Measurements from ENCODE around the gene LCN15. TPM values are rescaled to one million over a fixed set of nuclear protein-coding genes. Genes with fewer than 3 reads are reported as not detected.

The LCN15 gene
- total RNA-seq, 1 experiment from 2014 or later: not detected

- peaks cover 7 to 12% (median 11%) of the 10 kb centered on the region in 3 experiments for H3K36me3 Mint-ChIP-seq (ENCODE audit: insufficient read depth in 1 of 3, low read depth in 3 of 3)
- Histone ChIP-seq H3K56ac (ENCODE audit: insufficient read length, low read depth, low read length) (no peak overlapping the region), H3K4me1 (ENCODE audit: insufficient read depth, low read length) (no peaks in the 10 kb centered on the region), H3K27ac (ENCODE audit: insufficient read length, low read depth, low read length) (no peak overlapping the region), H3K9me3 (ENCODE audit: control insufficient read depth, low read depth, low read length) (no peaks in the 10 kb centered on the region), H2AFZ (ENCODE audit: low read length) (no peak overlapping the region), H2BK15ac (ENCODE audit: low read depth, low read length) (no peak overlapping the region), H3K79me2 (ENCODE audit: insufficient read depth, low read length) (no peaks in the 10 kb centered on the region), H4K20me1 (ENCODE audit: control insufficient read depth, insufficient read depth, insufficient read length) (no peaks in the 10 kb centered on the region), H3K23ac (ENCODE audit: insufficient read length, low read depth, low read length) (no peak overlapping the region), H3K9ac (ENCODE audit: extremely low read depth, insufficient read length, low read length) (no peak overlapping the region), H3T11ph (ENCODE audit: low read length) (no peak overlapping the region), H3K18ac (ENCODE audit: insufficient read length, low read depth, low read length) (no peak overlapping the region), H2BK20ac (ENCODE audit: low read depth, low read length, poor library complexity, severe bottlenecking) (no peak overlapping the region), H3K27me3 (ENCODE audit: insufficient read depth, low read length) (no peaks in the 10 kb centered on the region; the same call in 1 of the 2 replicates), H3K4ac (ENCODE audit: low read depth, low read length) (no peak overlapping the region), H4K91ac (ENCODE audit: insufficient read length, low read depth, low read length) (no peak overlapping the region), H4K8ac (replicated peaks; ENCODE audit: insufficient read length, low read depth, low read length) (no peak overlapping the region), H3K4me2 (ENCODE audit: insufficient read depth, insufficient read length, low read length) (no peak overlapping the region), H2BK120ac (ENCODE audit: low read depth, low read length, poor library complexity, severe bottlenecking) (no peak overlapping the region), H3K14ac (ENCODE audit: insufficient read depth, low read length) (no peak overlapping the region), H2BK12ac (ENCODE audit: insufficient read length, low read depth, low read length) (no peak overlapping the region), H2AK5ac (ENCODE audit: insufficient read length, low read length) (no peak overlapping the region), H2BK5ac (ENCODE audit: insufficient read length, low read length) (no peak overlapping the region), H3K79me1 (ENCODE audit: insufficient read depth, low read depth, low read length, poor library complexity, severe bottlenecking) (no peaks in the 10 kb centered on the region), H4K5ac (ENCODE audit: insufficient read length, low read depth, low read length) (no peak overlapping the region), H3K23me2 (ENCODE audit: insufficient read length, low read depth, low read length, poor library complexity, severe bottlenecking) (no peaks in the 10 kb centered on the region)
- peak overlapping the region in 1 of 3 experiments; percentile 76; a peak in 1 of 7 replicates for H3K27ac Mint-ChIP-seq
- TF ChIP-seq CTCF (conservative IDR thresholded peaks at IDR 0.05): no peak
- no CpG with 5 or more reads among the region's 7 CpGs for WGBS (ENCODE audit: extremely low coverage, insufficient read length, low lambda C conversion rate)
- H3K4me1 Mint-ChIP-seq: peaks cover 6% of the 10 kb centered on the region in 2 experiments
- peaks cover 18 to 21% of the 10 kb centered on the region in 2 experiments for H3K9me3 Mint-ChIP-seq
- H3K27me3 Mint-ChIP-seq (ENCODE audit: low read depth): peaks cover 37% of the 10 kb centered on the region
- peak; percentile 87 for DNase-seq
- H3K4me3 Mint-ChIP-seq: peak overlapping the region in 1 of 2 experiments; percentile 20; a peak in 1 of 5 replicates
Measured at GRCh38 chr9:136773386-136774044, 9.2 kb upstream of the LCN15 start.
